SK-N-MC (cell line): ENCODE measurements around the gene LDLRAD3.

Source experiments
- EZH2 ChIP-seq: fragments of 200-600 bp; sonication (generic); IDR thresholded peaks from one replicate; pipeline ENCODE4 v1.6.1; 2017; ENCODE audit warnings: antibody characterized with exemption
- FOXP2 ChIP-seq: optimal IDR thresholded peaks from 2 replicates; pipeline ENCODE3; 2011; ENCODE audit warnings: mild to moderate bottlenecking, moderate library complexity; ENCODE audit not compliant: insufficient read depth; ENCODE audit errors: extremely low read length, control extremely low read depth
- POLR2AphosphoS5 ChIP-seq: IDR thresholded peaks from 2 replicates; pipeline ENCODE4 v1.6.1; 2012; ENCODE audit warnings: mild to moderate bottlenecking, low read depth, low read length, borderline replicate concordance

GRCh38 chr11:35967042-35967441 lies 23.2 kb downstream of the LDLRAD3 start:
- no peak for TF ChIP-seq POLR2AphosphoS5
- no peak for TF ChIP-seq EZH2
- no peak for TF ChIP-seq FOXP2
